Body of pancreas (tissue), 4 donors: ENCODE data around the gene RNF112.

Source experiments
- CTCF ChIP-seq, 7 experiments: fragments of 450-650 bp in 4 of 7; fragments of 200-600 bp in 3 of 7; sonication (generic) in 3 of 7; IDR thresholded peaks; one replicate each; pipeline ENCODE4 v1.5.1; 2016 to 2019; ENCODE audit warnings: antibody characterized with exemption in 7 of 7
- POLR2A ChIP-seq, 3 donors: fragments of 450-650 bp; IDR thresholded peaks; one replicate each; pipeline ENCODE4 v1.6.1; 2016; ENCODE audit warnings: antibody characterized with exemption in 3 of 3, mild to moderate bottlenecking in 2 of 3

GRCh38 chr17:19411631-19412030 is 599 bp downstream of the RNF112 start:
- TF ChIP-seq CTCF (IDR thresholded peaks at IDR 0.05), result no peak
- TF ChIP-seq POLR2A (IDR thresholded peaks at IDR 0.05), result no peak
